C4-2B (cell line): ENCODE results near the gene ZNF205.
"Not testable (repeated sequence)": the region's sequence is repeated elsewhere in the genome, so short reads cannot be mapped to it uniquely, and the experiment has no call there.

ENCODE experiments used
- H3K27ac ChIP-seq: fragments of 450-650 bp; 2 replicates; pipeline ENCODE4 v1.5.1; 2017
- CTCF ChIP-seq: fragments of 450-650 bp; conservative IDR thresholded peaks from 2 replicates; pipeline ENCODE4 v1.5.1; 2017; ENCODE audit warnings: mild to moderate bottlenecking
- ZFX ChIP-seq: fragments of 450-650 bp; IDR thresholded peaks from 2 replicates; pipeline ENCODE4 v1.6.1; 2017

The ZNF205 gene

GRCh38 chr16:3080024-3080423, 32.4 kb upstream of the ZNF205 start:
- H3K27ac ChIP-seq, result no peak overlapping the region
- TF ChIP-seq CTCF (no peak), ZFX (no peak)

GRCh38 chr16:3081957-3082356, 30.4 kb upstream of the ZNF205 start:
- not testable (repeated sequence) for H3K27ac ChIP-seq

GRCh38 chr16:3083408-3083807, 29.0 kb upstream of the ZNF205 start:
- H3K27ac ChIP-seq, result not testable (repeated sequence)

GRCh38 chr16:3084491-3084890, 27.9 kb upstream of the ZNF205 start:
- no peak overlapping the region for H3K27ac ChIP-seq
- TF ChIP-seq CTCF (no peak), ZFX (no peak)

GRCh38 chr16:3084969-3085670, 27.3 kb upstream of the ZNF205 start:
- no peak overlapping the region for H3K27ac ChIP-seq
- no peak for TF ChIP-seq CTCF
- TF ChIP-seq ZFX, result no peak

GRCh38 chr16:3085868-3086595, 26.4 kb upstream of the ZNF205 start:
- no peak overlapping the region for H3K27ac ChIP-seq
- no peak for TF ChIP-seq CTCF
- no peak for TF ChIP-seq ZFX

- no peak overlapping the region for H3K27ac ChIP-seq
- TF ChIP-seq CTCF (no peak), ZFX (no peak)
Measured at GRCh38 chr16:3086596-3087242, 25.7 kb upstream of the ZNF205 start.
